Erythroblast (primary cell): Measurements from ENCODE around the gene COMMD3.

Source experiments
- GATA1 ChIP-seq: IDR thresholded peaks from 2 replicates; pipeline ENCODE4 v1.6.1; 2011; ENCODE audit warnings: low read depth, mild to moderate bottlenecking, control low read depth, low read length, moderate library complexity
- POLR2A ChIP-seq: IDR thresholded peaks from 2 replicates; pipeline ENCODE4 v1.6.1; 2011; ENCODE audit warnings: mild to moderate bottlenecking, low read length

DNA sequence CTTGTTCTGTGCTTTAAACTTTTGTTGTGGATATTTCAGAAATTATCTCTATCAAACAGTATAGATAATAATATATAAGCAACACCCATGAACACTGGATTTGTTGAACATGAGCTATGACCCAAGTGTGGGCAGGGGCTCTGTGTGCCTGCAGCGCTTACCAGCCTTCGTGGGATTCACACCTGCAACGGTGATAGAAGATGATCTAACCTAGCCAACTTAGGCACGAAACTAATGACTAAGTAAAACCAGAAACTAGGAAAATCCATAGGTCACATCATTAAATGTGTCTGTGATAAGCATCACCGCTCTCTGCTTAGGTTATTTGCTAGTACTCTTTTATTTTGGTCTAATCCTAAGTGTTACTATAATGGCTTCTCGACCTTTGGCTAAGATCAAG, 47.1 kb downstream of the COMMD3 start:
- TF ChIP-seq POLR2A (no peak), GATA1 (no peak)
